GM12891 (cell line): ENCODE data around the gene CUBN.
A peak's percentile ranks its signal among the peaks of the same experiment; 100 is the strongest.

Experiments used
- DNase-seq: peaks from one replicate; pipeline ENCODE4 v3.0.0; 2011; ENCODE audit warnings: low spot score; ENCODE audit not compliant: insufficient read length
- FAIRE-seq: peaks from 2 replicates; lab custom pipeline; 2011; peaks lifted over from hg19 to GRCh38; lab: Jason Lieb, UNC
- PAX5 ChIP-seq: IDR thresholded peaks from 2 replicates; pipeline ENCODE4 v1.6.1; 2011; ENCODE audit warnings: low read length, moderate library complexity, mild to moderate bottlenecking; ENCODE audit not compliant: insufficient read depth, severe bottlenecking
- POLR2A ChIP-seq: IDR thresholded peaks from 2 replicates; pipeline ENCODE4 v1.6.1; 2011; ENCODE audit warnings: low read depth, low read length, control low read depth
- POLR2AphosphoS5 ChIP-seq: IDR thresholded peaks from 2 replicates; pipeline ENCODE4 v1.6.1; 2011; ENCODE audit warnings: low read depth, low read length, control low read depth
- POU2F2 ChIP-seq: IDR thresholded peaks from 2 replicates; pipeline ENCODE4 v1.6.1; 2011; ENCODE audit warnings: low read depth, mild to moderate bottlenecking, control low read depth, low read length, moderate library complexity
- SPI1 ChIP-seq: IDR thresholded peaks from 2 replicates; pipeline ENCODE4 v1.6.1; 2011; ENCODE audit warnings: low read depth, low read length, control low read depth
- TAF1 ChIP-seq: IDR thresholded peaks from 2 replicates; pipeline ENCODE4 v1.6.1; 2011; ENCODE audit warnings: low read depth, low read length, control low read depth

CUBN gene

DNA sequence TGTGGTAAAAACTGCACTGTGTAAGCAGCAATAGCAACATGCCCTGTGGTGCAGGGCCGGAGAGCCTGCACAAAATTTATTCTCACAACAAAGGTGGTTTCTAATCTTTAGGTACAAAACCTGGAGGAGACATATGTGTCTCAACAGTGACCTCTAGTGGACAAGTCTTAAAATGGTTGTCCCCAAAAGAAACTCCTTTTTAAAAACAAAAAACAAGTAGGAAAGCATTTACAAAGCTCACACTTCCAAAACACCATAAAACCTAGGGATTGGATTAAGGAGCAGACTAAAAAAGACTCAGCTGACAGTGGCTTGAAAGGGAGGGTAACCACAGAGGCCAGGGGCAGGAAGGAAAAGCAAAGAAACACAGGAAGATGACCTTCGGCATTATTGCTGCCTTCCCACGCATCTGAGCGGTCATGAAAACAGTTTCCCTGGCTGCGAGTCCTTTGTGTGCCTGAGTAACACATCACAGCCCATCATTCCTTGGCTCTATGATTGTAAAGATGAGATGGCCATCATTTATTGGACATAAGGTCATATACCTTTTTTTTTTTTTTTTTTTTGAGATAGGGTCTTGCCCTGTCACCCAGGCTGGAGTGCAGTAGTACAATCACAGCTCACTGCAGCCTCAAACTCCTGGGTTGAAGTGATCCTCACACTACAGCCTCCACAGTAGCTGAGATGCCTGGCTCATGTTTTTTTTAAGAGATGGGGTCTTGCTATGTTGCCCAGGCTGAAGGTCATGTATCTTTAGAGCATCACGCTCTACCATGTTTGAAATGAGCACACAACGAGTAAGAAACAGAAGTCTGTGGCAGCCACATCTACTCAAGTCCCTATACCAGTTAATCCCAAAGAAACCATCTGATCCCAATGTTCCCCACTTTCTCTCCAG, 351.9 kb downstream of the CUBN start:
- FAIRE-seq (peak; percentile 58), DNase-seq (peak; percentile 32)
- TF ChIP-seq SPI1: no peak
- TF ChIP-seq POLR2A: no peak
- TF ChIP-seq POU2F2: no peak
- TF ChIP-seq PAX5: no peak

DNA sequence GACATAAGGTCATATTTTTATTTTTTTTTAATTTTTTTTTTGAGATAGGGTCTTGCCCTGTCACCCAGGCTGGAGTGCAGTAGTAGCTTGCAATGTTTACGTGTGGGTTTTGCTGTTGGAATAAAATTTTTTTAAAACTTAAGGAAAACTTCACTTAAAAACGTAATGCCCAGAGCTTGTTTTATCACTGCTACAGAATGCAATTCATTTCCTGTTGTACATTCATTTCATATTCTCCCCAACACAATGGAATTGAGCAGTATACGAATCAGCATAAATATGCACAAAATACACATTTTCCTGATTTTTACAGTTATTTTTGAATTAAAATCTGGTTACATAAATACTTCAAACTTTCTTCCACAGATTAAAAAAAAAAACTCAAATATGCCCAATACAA, 352.7 kb downstream of the CUBN start:
- no peak for FAIRE-seq
- TF ChIP-seq POLR2AphosphoS5: no peak
- TF ChIP-seq POLR2A: no peak
- TF ChIP-seq TAF1: no peak
- no peak for TF ChIP-seq POU2F2
- no peak for TF ChIP-seq PAX5
- TF ChIP-seq SPI1: no peak

More for the DNA sequence above, 352.7 kb downstream of the CUBN start:
- DNase-seq: no peak
